H9 (cell line): Measurements from ENCODE around the gene FGR. TPM values are rescaled to one million over a fixed set of nuclear protein-coding genes. Genes with fewer than 3 reads are reported as not detected.

Experiments used
- DNase-seq: peaks from one replicate; pipeline ENCODE4 v3.0.0-alpha.2; 2017
- H2AFZ ChIP-seq: one replicate; pipeline ENCODE4 v1.6.1; 2013; ENCODE audit warnings: mild to moderate bottlenecking, low read length, control low read depth, moderate library complexity
- H2AK5ac ChIP-seq: 2 replicates; pipeline ENCODE4 v1.6.1; 2013; ENCODE audit warnings: low read length, control low read depth, mixed read lengths; ENCODE audit not compliant: insufficient read length
- H2BK120ac ChIP-seq: one replicate; pipeline ENCODE4 v1.6.1; 2013; ENCODE audit warnings: low read depth, mild to moderate bottlenecking, low read length, control low read depth, inconsistent platforms; ENCODE audit not compliant: poor library complexity, severe bottlenecking
- H2BK12ac ChIP-seq: 2 replicates; pipeline ENCODE4 v1.6.1; 2013; ENCODE audit warnings: low read length, control low read depth, mixed read lengths, low read depth; ENCODE audit not compliant: insufficient read length
- H2BK15ac ChIP-seq: 2 replicates; pipeline ENCODE4 v1.6.1; 2013; ENCODE audit warnings: low read depth, low read length, control low read depth
- H2BK20ac ChIP-seq: one replicate; pipeline ENCODE4 v1.6.1; 2013; ENCODE audit warnings: low read depth, mild to moderate bottlenecking, low read length, control low read depth, inconsistent platforms; ENCODE audit not compliant: poor library complexity, severe bottlenecking
- H2BK5ac ChIP-seq: 2 replicates; pipeline ENCODE4 v1.6.1; 2013; ENCODE audit warnings: low read length, control low read depth, mixed read lengths; ENCODE audit not compliant: insufficient read length
- H3K14ac ChIP-seq: 2 replicates; pipeline ENCODE4 v1.6.1; 2013; ENCODE audit warnings: low read length, control low read depth; ENCODE audit not compliant: insufficient read depth
- H3K18ac ChIP-seq: 2 replicates; pipeline ENCODE4 v1.6.1; 2013; ENCODE audit warnings: low read depth, mild to moderate bottlenecking, mixed read lengths, low read length, control low read depth; ENCODE audit not compliant: insufficient read length
- H3K23ac ChIP-seq: 2 replicates; pipeline ENCODE4 v1.6.1; 2013; ENCODE audit warnings: low read length, control low read depth, mixed read lengths, low read depth; ENCODE audit not compliant: insufficient read length
- H3K23me2 ChIP-seq: 2 replicates; pipeline ENCODE4 v1.6.1; 2013; ENCODE audit warnings: low read depth, mild to moderate bottlenecking, mixed read lengths, low read length, control low read depth; ENCODE audit not compliant: insufficient read length, poor library complexity, severe bottlenecking
- H3K27ac ChIP-seq: 2 replicates; pipeline ENCODE4 v1.5.1; 2013; ENCODE audit warnings: low read length, control low read depth, mixed read lengths, low read depth; ENCODE audit not compliant: insufficient read length
- H3K27me3 ChIP-seq: 2 replicates; pipeline ENCODE4 v1.6.1; 2013; ENCODE audit warnings: low read length, control low read depth, inconsistent platforms; ENCODE audit not compliant: insufficient read depth
- H3K4ac ChIP-seq: 2 replicates; pipeline ENCODE4 v1.6.1; 2013; ENCODE audit warnings: low read depth, mild to moderate bottlenecking, control low read depth, inconsistent platforms, low read length, moderate library complexity
- H3K4me1 ChIP-seq: 2 replicates; pipeline ENCODE4 v1.6.1; 2013; ENCODE audit warnings: low read length, control low read depth, inconsistent platforms; ENCODE audit not compliant: insufficient read depth
- H3K4me2 ChIP-seq: 2 replicates; pipeline ENCODE4 v1.6.1; 2013; ENCODE audit warnings: low read length, control low read depth, mixed read lengths; ENCODE audit not compliant: insufficient read length, insufficient read depth
- H3K56ac ChIP-seq: 2 replicates; pipeline ENCODE4 v1.6.1; 2013; ENCODE audit warnings: low read depth, mild to moderate bottlenecking, mixed read lengths, low read length, control low read depth; ENCODE audit not compliant: insufficient read length
- H3K79me1 ChIP-seq: 2 replicates; pipeline ENCODE4 v1.6.1; 2013; ENCODE audit warnings: low read depth, mild to moderate bottlenecking, moderate library complexity, low read length, control low read depth, inconsistent platforms; ENCODE audit not compliant: insufficient read depth, poor library complexity, severe bottlenecking
- H3K79me2 ChIP-seq: 2 replicates; pipeline ENCODE4 v1.6.1; 2013; ENCODE audit warnings: low read length, control low read depth, inconsistent platforms; ENCODE audit not compliant: insufficient read depth
- H3K9ac ChIP-seq: 2 replicates; pipeline ENCODE4 v1.6.1; 2013; ENCODE audit warnings: low read length, control low read depth, mixed read lengths; ENCODE audit not compliant: insufficient read length; ENCODE audit errors: extremely low read depth
- H3K9me3 ChIP-seq: one replicate; pipeline ENCODE4 v1.6.1; 2013; ENCODE audit warnings: low read depth, low read length, inconsistent platforms; ENCODE audit not compliant: control insufficient read depth
- H3T11ph ChIP-seq: one replicate; pipeline ENCODE4 v1.6.1; 2013; ENCODE audit warnings: mild to moderate bottlenecking, low read length, control low read depth, inconsistent platforms
- H4K20me1 ChIP-seq: one replicate; pipeline ENCODE4 v1.6.1; 2013; ENCODE audit not compliant: control insufficient read depth, insufficient read length, insufficient read depth
- H4K5ac ChIP-seq: 2 replicates; pipeline ENCODE4 v1.6.1; 2013; ENCODE audit warnings: low read depth, mild to moderate bottlenecking, mixed read lengths, low read length, control low read depth; ENCODE audit not compliant: insufficient read length
- H4K8ac ChIP-seq: replicated peaks from 2 replicates; pipeline ENCODE4 v1.6.1; 2013; ENCODE audit warnings: low read length, control low read depth, mixed read lengths, low read depth; ENCODE audit not compliant: insufficient read length
- H4K91ac ChIP-seq: 2 replicates; pipeline ENCODE4 v1.6.1; 2013; ENCODE audit warnings: low read depth, mild to moderate bottlenecking, moderate library complexity, mixed read lengths, low read length, control low read depth; ENCODE audit not compliant: insufficient read length
- H3K27ac Mint-ChIP-seq, 3 experiments: 2 replicates in 2 of 3; 3 replicates in 1 of 3; pipeline ENCODE4 v1.8.0; 2020 to 2021; ENCODE audit warnings: mixed read lengths in 3 of 3, mild to moderate bottlenecking in 1 of 3, moderate library complexity in 1 of 3
- H3K27me3 Mint-ChIP-seq: 2 replicates; pipeline ENCODE4 v1.8.0; 2021; ENCODE audit warnings: low read depth, mild to moderate bottlenecking, moderate library complexity, mixed read lengths
- H3K36me3 Mint-ChIP-seq, 3 experiments: 2 replicates in 2 of 3; 3 replicates in 1 of 3; pipeline ENCODE4 v1.8.0; 2020 to 2021; ENCODE audit warnings: low read depth in 3 of 3, mixed read lengths in 3 of 3; ENCODE audit not compliant: insufficient read depth in 1 of 3
- H3K4me1 Mint-ChIP-seq, 2 experiments: 2 replicates each; pipeline ENCODE4 v1.8.0; 2020; ENCODE audit warnings: mixed read lengths in 2 of 2
- H3K4me3 Mint-ChIP-seq, 2 experiments: 2 replicates in 1 of 2; 3 replicates in 1 of 2; pipeline ENCODE4 v1.8.0; 2020 to 2021; ENCODE audit warnings: mild to moderate bottlenecking in 2 of 2, mixed read lengths in 2 of 2, moderate library complexity in 1 of 2
- H3K9me3 Mint-ChIP-seq, 2 experiments: 2 replicates in 1 of 2; 3 replicates in 1 of 2; pipeline ENCODE4 v1.8.0; 2020; ENCODE audit warnings: mild to moderate bottlenecking in 2 of 2, mixed read lengths in 2 of 2, moderate library complexity in 1 of 2
- WGBS: extraction: QIAGEN DNeasy Blood & Tissue Kit; methylation state at CpG from one replicate; pipeline ENCODE4 v1.1.7; 2013; ENCODE audit warnings: missing lambda C conversion rate, low lambda C conversion rate, mixed read lengths; ENCODE audit not compliant: insufficient read length; ENCODE audit errors: extremely low coverage; 5-methylcytosine and 5-hydroxymethylcytosine counted together
- total RNA-seq: library from RNA; stranded (reverse); gene quantifications from 2 replicates; pipeline ENCODE4 v1.2.1, GENCODE V29; 2021
- TF ChIP-seq, protein P1 (sequence below): fragments of 200-600 bp; sonication (generic); conservative IDR thresholded peaks from 3 replicates; pipeline ENCODE4 v1.8.0; 2021; ENCODE audit warnings: antibody characterized with exemption, mild to moderate bottlenecking

FGR gene
- total RNA-seq, 1 experiment from 2014 or later = not detected

DNA sequence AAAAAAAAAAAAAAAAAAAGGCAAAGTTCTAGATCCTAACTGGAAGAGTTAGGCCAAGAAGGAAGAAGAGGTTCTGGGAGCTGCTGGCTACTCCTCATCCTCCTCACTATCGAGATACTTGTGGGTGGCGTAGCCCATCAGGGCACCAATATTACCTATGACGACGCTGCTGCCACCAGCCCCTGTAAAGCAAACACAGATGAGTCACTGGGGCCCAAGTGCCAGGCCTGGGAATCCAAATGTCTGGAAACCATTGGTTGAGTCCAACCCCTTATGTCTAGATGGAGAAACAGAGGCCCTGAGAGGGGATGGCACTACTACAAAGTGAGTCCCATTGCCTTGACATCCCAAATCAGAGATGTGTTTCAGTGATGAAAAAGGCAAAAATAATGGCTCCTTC lies 31.3 kb upstream of the FGR start:
- Histone ChIP-seq H3K27ac (no peak overlapping the region), H2BK12ac (no peak overlapping the region), H2AFZ (no peak overlapping the region), H3K23ac (no peak overlapping the region), H2AK5ac (no peak overlapping the region), H4K8ac (no peak overlapping the region), H3K79me2 (no peaks in the 10 kb centered on the region), H3K27me3 (no peaks in the 10 kb centered on the region; the same call in 1 of the 2 replicates), H4K20me1 (no peaks in the 10 kb centered on the region), H3T11ph (no peak overlapping the region), H2BK5ac (no peak overlapping the region), H3K9me3 (no peaks in the 10 kb centered on the region), H2BK20ac (no peak overlapping the region), H3K56ac (no peak overlapping the region), H3K4ac (no peak overlapping the region), H4K91ac (no peak overlapping the region), H3K14ac (no peak overlapping the region), H3K23me2 (no peaks in the 10 kb centered on the region), H4K5ac (no peak overlapping the region), H3K4me2 (no peak overlapping the region), H2BK15ac (no peak overlapping the region), H2BK120ac (no peak overlapping the region), H3K9ac (no peak overlapping the region), H3K18ac (no peak overlapping the region), H3K4me1 (peaks cover 5% of the 10 kb centered on the region; the same call in 1 of the 2 replicates), H3K79me1 (no peaks in the 10 kb centered on the region)
- no peak for DNase-seq
- Mint-ChIP-seq H3K4me3 (no peak overlapping the region), H3K27ac (no peak overlapping the region), H3K27me3 (peaks cover 20% of the 10 kb centered on the region), H3K36me3 (no peaks in the 10 kb centered on the region), H3K4me1 (peaks cover 16 to 17% of the 10 kb centered on the region in 2 experiments), H3K9me3 (no peaks in the 10 kb centered on the region)
- WGBS = no CpG with 5 or more reads among the region's 4 CpGs
- TF ChIP-seq, protein P1, sequence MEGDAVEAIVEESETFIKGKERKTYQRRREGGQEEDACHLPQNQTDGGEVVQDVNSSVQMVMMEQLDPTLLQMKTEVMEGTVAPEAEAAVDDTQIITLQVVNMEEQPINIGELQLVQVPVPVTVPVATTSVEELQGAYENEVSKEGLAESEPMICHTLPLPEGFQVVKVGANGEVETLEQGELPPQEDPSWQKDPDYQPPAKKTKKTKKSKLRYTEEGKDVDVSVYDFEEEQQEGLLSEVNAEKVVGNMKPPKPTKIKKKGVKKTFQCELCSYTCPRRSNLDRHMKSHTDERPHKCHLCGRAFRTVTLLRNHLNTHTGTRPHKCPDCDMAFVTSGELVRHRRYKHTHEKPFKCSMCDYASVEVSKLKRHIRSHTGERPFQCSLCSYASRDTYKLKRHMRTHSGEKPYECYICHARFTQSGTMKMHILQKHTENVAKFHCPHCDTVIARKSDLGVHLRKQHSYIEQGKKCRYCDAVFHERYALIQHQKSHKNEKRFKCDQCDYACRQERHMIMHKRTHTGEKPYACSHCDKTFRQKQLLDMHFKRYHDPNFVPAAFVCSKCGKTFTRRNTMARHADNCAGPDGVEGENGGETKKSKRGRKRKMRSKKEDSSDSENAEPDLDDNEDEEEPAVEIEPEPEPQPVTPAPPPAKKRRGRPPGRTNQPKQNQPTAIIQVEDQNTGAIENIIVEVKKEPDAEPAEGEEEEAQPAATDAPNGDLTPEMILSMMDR = no peak
